HG03354 (cell line): ENCODE results near the gene TRIM33.
"Not testable (repeated sequence)": the region's sequence is repeated elsewhere in the genome, so short reads cannot be mapped to it uniquely, and the experiment has no call there.

Experiments
- ATAC-seq: cut with Tn5 transposase; IDR thresholded peaks from one replicate; pipeline ENCODE4 v1.9.1; 2021; ENCODE audit warnings: mild to moderate bottlenecking; ENCODE audit not compliant: unreplicated experiment, poor library complexity, severe bottlenecking

The TRIM33 gene

DNA sequence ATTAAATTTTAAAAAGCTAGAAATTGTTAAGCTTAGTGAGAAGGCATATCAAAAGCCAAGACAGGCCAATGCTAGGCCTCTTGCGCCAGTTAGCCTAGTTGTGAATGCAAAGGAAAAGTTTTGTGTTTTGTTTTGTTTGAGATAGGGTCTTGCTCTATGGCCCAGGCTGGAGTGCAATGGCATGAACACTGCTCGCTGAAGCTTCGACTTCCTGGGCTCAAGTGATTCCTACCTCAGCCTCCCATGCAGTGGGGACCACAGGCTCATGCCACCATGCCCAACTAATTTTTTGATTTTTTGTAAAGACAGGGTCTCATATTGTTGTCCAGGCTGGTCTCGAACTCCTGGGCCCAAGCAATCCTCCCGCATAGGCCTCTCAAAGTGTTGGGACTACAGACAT lies 40.3 kb downstream of the TRIM33 start:
- no peak for ATAC-seq

GRCh38 chr1:114468710-114469468 lies 42.1 kb downstream of the TRIM33 start:
- no peak for ATAC-seq

- peak; percentile 53 for ATAC-seq
These were observed 43.0 kb downstream of the TRIM33 start for GRCh38 chr1:114468047-114468446.

GRCh38 chr1:114467491-114467890 lies 43.5 kb downstream of the TRIM33 start:
- ATAC-seq: no peak

- no peak for ATAC-seq
These were observed 44.5 kb downstream of the TRIM33 start for GRCh38 chr1:114466334-114467014.

DNA sequence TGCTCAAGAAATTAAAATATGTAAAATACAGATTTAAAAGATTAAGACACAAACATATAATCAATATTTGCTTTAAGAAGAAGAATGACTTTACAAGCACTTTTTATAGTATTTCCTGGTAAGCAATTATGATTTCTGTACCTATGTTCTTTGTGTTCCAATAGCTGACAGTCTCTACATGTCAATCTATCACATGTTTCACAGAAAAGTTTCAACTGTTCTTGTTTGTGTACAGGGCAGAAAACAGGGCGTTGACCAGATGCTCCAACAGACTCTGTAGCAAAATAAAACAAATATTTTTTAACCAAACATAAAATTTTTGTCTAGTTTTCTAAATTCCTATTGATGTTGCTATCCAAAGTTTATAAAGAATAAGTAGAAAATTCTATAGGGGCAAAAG lies 48.0 kb downstream of the TRIM33 start:
- no peak for ATAC-seq

DNA sequence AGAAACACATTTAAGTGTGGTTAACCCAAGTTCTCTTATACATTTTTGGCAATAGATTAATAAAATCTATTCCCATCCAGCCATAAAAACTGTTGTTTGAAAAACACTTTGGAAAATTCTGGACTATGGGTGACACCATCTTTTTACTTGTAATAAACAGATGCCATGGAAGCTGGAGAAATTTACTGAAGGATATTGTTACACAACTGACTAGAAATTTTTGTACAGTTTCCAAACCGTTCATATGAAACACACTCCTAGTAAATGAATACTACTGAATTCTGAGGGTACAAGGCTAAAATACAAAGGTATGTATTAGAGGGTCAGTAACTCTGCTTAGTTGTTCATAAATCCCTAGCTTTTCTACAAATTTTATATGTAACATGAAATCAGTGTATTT lies 48.7 kb downstream of the TRIM33 start:
- ATAC-seq: no peak

GRCh38 chr1:114458237-114458777 lies 52.7 kb downstream of the TRIM33 start:
- ATAC-seq: no peak

- ATAC-seq: no peak
These were observed 53.2 kb downstream of the TRIM33 start for GRCh38 chr1:114457675-114458236.

- ATAC-seq: no peak
These were observed 54.4 kb downstream of the TRIM33 start for GRCh38 chr1:114456586-114456985.

DNA sequence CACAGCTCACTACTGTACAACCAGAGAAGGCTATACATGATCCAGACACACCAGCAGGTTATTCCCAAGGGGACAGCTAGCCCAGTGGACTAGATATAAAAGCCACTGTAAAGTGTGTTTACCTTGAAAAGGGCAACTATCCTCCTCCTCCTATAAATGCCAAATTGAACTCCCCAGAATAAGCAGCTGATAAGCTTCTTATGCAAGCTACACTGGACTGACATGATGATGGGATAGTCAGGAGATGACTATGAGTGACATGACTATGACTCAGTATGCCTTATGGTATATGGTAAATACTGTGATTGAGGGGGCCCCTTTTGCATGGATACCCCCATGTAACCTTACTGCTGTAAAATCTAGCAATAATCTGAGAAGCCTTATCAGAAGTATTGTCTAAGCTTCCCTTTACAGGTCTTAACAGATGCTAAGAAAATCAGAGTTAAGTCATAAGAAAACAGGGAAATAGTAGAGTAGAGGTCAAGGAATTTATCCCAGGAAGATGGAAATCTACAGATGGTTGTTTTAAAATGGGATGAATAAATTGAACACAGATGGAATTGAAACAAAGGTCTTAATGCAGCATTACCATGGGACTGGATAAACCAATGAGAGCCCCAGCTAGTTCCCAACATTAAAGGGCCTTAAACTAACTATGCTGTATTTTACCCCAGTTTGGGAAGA lies 55.8 kb downstream of the TRIM33 start:
- no peak for ATAC-seq

DNA sequence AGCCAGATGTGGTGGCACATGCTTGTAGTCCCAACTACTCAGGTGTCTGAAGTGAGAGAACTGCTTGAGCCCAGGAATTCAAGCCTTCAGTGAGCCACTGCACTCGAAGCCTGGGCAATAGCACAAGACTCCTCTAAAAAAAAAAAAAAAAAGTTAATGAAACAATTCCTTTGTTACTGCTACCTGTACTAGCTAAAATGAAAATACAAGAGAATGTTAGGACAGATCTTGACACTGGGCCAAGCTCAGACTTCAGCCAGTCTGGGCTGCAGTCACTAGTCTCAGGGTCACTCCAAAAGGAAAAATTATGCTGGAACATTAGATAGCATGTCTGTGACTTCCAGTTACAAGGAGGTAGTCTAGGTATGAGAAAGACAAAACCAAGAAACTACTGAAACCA lies 56.5 kb downstream of the TRIM33 start:
- no peak for ATAC-seq

- ATAC-seq: no peak
These were observed 57.6 kb downstream of the TRIM33 start for GRCh38 chr1:114453361-114453784.

DNA sequence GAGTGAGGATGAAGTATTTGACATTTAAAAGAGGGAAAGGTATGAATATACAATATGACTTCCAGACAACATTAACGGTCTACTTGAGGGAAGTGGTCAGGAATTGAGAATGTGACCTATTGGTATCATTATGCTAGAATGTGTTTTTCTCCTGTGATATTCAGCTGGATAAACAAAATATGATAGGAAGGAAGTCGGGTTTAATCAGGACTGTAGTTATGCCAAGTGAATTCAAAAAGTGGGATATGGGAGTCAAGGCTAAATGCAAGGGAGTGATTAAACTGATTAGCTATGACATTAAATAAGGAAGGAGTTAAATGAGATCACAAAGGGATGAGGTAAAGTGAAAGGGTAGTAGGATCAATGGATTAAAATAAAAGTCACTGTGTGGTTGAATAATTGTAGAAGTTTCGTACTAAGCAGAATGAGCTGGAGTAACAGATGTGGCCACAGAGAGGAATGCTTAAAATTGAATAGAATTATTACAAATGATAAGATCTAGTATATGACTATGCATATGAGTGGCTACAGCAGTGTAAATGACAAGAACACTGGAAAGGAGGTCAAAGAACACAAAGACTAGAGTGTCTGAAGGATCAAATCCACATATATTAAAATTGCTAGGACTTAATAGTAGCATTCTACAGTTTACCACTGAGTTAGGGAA lies 62.5 kb downstream of the TRIM33 start:
- no peak for ATAC-seq

- ATAC-seq: no peak
These were observed 64.8 kb downstream of the TRIM33 start for GRCh38 chr1:114446198-114446597.

DNA sequence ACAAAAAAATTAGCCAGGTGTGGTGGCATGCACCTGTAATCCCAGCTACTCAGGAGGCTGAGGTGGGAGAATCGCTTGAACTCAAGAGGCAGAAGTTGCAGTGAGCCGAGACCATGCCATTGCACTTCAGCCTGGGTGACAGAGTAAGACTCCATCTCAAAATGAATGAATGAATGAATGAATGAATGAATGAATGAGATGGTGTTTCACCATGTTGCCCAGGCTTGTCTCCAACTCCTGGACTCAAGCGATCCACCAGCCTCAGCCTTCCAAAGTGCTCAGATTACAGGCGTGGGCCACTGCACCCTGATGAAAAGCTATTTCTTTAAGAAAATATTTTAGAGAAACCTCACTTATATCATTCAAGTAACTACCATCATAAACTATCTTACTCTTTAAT lies 67.8 kb downstream of the TRIM33 start:
- ATAC-seq: not testable (repeated sequence)

- no peak for ATAC-seq
These were observed 69.7 kb downstream of the TRIM33 start for GRCh38 chr1:114441332-114441731.

- no peak for ATAC-seq
These were observed 71.6 kb downstream of the TRIM33 start for GRCh38 chr1:114439369-114439768.

DNA sequence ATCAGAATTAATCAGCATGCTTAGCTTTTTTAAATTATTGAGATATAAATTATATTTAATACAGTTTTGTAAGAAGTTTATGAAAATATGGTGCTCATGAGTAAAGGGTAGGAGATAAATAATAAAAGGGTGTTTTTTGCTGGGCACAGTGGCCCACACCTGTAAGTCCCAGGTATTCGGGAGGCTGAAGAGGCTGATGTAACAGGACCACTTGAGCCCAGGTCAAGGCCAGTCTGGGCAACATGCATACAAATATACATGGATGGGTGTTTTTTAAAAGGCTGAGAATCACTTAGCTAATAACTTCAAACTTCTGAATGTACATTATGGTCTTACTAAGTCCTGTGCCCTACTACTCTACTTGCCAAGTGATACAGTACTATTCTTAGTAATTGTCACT lies 73.2 kb downstream of the TRIM33 start:
- no peak for ATAC-seq

DNA sequence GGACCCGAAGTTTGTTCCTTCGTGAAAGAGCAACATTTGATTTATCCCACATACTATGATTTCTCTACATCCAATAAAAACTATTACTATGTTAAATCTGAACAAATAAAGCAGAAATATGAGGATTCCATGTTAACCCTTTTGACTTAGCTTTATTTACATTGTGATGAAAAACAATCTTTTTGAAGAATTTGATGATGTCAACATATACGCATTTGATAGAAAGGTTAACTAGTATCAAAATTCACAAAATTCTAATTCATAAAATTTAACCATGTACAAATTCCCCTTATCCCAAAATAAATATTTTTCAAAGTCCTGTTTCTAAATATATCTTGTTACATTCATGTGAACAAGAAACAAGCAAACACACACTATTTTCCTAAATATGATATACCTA lies 74.2 kb downstream of the TRIM33 start:
- no peak for ATAC-seq
